IPS DF 4.7 (cell line): ENCODE data around the gene AP2A2.

Experiments used
- DNase-seq: peaks from one replicate; pipeline ENCODE4 v3.0.0-alpha.2; 2013; ENCODE audit warnings: low spot score; ENCODE audit errors: extremely low read depth

The AP2A2 gene

GRCh38 chr11:1053121-1053901, 127.6 kb downstream of the AP2A2 start:
- no peak for DNase-seq

DNA sequence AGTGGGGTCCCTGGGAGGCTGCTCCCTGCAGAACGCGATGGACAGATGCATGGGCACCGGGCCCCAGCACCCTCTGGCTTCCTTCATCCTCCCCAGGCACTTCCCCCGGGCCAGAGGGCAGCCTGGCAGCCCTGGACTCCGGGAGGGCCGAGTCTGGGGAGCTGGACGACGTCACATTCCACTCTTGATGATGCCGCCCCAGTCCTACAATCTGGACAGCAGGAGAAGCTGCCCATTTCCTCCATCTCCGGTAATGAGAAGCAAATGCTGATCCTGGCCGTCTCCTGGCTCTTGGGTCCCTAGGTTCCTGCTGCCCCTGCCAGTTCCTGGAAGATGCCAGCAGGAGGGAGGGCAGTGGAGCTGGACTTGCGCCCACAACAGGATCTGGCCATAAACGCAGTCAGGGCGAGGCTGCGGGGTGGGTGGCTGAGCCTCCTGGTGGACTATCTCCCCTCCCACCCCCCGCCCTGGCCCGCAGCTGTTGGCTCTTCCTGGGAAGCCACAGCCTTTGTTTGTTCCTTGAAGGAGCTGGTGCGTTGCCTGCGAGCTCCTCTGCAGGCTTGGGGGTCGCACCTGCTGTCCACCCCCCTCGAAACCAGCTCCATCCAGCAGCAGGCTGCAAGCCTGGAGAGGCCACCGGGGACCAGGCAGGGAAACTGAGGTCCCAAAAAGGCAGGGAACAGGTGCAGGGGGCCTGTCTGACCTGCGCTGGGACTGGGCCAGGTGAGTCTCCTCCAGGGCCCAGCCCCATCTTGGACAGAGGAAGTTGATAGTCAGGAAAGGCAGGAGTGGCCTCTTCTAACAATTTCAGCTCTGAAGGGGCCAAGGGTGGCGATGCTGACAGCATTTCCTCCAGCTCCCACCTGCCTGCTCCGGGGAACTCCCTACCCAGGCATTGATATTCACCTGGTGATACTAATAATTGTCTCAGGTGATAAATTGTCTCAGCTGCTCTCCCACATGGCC, 128.8 kb downstream of the AP2A2 start:
- DNase-seq, result no peak

DNA sequence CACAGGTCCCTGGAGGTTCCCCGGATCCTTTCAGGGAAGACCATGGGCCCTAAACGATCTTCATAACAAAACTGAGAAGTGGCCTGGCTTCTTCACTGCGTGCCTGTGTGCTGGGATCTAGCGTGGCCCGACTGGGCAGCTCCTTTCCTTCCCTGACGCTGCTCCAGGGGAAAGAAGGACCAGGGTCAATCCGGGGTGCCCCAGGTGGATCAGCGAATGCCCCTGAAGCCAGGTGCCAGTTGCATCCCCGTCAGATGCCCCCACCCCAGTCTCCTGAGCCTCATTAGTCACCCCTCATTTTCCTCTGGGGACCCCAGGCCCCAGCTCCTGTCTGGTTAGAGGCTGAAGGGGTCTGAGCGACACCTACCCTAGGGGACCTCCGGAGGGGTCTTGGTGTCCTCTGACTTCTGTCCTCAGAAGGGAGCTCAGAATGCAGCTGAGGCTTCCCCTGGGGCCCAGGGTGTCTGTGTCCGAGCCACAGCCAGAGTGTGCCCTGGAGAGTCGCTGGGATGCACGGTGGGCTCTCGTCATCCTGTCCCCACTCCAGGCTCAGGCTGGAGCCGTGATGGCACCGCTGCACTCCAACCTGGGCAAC, 129.5 kb downstream of the AP2A2 start:
- DNase-seq, result no peak

DNA sequence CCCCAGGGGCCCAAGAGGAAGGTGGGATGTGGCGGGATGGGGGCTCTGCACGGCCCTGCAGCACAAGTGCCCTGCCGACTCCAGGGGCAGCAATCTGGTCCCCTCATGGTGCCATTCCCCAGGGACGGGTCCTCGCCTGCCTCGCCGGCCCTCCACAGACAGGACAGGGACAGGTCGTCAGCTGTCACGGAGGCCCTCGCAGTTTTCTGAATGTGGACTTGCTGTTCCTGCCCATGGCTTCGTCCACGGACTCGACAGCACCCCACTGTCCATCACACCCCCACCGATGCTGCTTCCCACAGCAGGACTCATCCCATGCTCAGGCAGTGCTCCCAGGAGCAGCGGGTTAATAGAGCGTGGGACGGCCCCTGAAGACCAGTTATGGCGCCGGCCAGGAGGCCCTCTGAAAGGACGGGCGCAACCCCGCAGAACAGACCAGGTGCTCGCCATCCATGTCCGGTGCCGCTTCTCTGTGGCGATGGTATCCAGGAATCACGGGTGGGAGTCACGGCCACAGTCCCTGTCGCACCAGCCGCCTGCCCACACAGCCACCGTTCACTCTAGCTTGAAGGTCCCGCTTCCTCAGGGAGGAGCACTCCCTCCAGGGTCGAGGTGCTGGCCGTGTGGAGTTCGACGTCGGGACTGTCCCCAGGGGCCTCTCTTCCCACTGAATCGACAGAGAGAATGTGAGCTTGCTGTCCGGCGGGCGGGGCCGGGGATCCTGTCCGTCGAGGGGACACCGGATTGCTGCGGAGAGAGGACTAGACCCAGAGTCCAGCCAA, 130.5 kb downstream of the AP2A2 start:
- no peak for DNase-seq

DNA sequence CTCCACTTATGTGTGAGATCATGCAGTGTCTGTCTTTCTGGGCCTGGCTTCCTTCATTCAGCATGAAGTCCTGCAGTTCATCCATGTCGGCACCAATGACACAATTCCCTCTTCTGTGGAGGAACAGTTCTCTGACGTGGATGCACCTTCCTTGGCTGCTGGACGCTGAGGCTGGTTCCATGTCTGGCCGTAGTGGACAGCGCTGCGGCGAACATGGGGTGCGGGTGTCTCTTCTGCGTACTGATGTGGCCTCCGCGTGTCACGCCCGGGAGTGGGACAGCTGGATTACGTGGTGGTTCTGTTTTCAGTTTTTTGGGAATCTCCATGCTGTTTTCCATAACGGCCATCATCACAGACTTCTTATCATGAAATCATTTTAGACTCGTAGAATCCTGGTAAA, 132.1 kb downstream of the AP2A2 start:
- DNase-seq, result no peak

DNA sequence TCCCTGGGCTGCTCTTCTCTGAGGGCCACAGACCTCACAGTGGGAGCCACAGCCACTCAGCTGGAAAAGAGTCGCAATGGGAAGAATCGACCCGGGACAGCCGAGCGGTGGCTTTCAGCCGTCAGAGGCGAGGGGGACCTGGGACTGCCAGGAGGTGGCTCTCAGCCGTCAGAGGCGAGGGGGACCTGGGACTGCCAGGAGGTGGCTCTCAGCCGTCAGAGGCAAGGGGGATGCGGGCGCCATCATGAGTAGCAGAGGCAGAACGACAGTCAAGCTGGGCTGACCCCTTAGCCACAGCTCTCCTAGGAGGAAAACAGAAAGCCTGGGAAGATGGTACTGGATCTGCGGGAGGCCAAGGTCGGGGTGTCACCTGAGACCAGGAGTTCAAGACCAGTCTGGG, 134.1 kb downstream of the AP2A2 start:
- DNase-seq, result no peak

DNA sequence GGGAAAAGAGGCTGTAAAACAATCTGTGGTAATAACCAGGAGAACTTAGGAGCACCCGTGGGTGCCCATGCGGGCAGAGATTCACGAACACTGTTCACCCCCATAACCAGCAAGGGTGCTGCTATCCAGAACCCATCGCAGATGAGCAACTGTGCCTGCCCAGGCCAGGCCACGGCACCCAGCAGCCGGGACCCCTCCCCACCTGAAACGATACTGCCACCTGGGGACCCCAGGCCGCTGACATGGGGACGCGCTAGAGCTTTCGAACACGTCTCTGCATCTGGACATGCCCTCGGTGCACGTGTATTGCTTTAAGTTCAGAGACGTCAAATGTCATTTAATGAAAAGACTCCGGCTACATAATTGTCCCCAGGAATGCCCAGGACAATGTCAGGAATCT, 134.7 kb downstream of the AP2A2 start:
- no peak for DNase-seq

GRCh38 chr11:1060852-1061616, 135.4 kb downstream of the AP2A2 start:
- no peak for DNase-seq
